ENCODE data around the gene SPACA4.

The SPACA4 gene

GRCh38 chr19:48633148-48634035, 26.9 kb downstream of the SPACA4 start:
- DNase-seq (ENCODE audit: low read depth in 4 of 4, low spot score in 1 of 4), result no peak

GRCh38 chr19:48634036-48634342, 27.4 kb downstream of the SPACA4 start:
- no peak for DNase-seq (ENCODE audit: low read depth in 4 of 4, low spot score in 1 of 4)

GRCh38 chr19:48634424-48635262, 28.1 kb downstream of the SPACA4 start:
- peak; percentile 86 to 94 (median 90) for DNase-seq (ENCODE audit: low read depth in 4 of 4, low spot score in 1 of 4)

GRCh38 chr19:48635263-48635965, 28.9 kb downstream of the SPACA4 start:
- DNase-seq (ENCODE audit: low read depth in 4 of 4, low spot score in 1 of 4), result peak in 3 of 4 experiments; percentile 62 to 76 (median 72)

- DNase-seq (ENCODE audit: low read depth in 4 of 4, low spot score in 1 of 4), result no peak
Measured at GRCh38 chr19:48635966-48636858, 29.7 kb downstream of the SPACA4 start.

- no peak for DNase-seq (ENCODE audit: low read depth in 4 of 4, low spot score in 1 of 4)
Measured at GRCh38 chr19:48636859-48637448, 30.4 kb downstream of the SPACA4 start, which contains the start of gene DBP. Gene DBP (minus strand): TSS chr19:48637379. CDS start chr19:48636994, 385 bp downstream.

- DNase-seq (ENCODE audit: low read depth in 4 of 4, low spot score in 1 of 4), result peak; percentile 93 to 99 (median 98)
Measured at GRCh38 chr19:48637449-48637947, 31.0 kb downstream of the SPACA4 start.

- DNase-seq (ENCODE audit: low read depth in 4 of 4, low spot score in 1 of 4), result peak in 2 of 4 experiments; percentile 51 to 63
Measured at GRCh38 chr19:48637948-48638830, 31.6 kb downstream of the SPACA4 start.

GRCh38 chr19:48638831-48639381, 32.4 kb downstream of the SPACA4 start:
- DNase-seq (ENCODE audit: low read depth in 4 of 4, low spot score in 1 of 4), result no peak

- no peak for DNase-seq (ENCODE audit: low read depth in 4 of 4, low spot score in 1 of 4)
Measured at GRCh38 chr19:48639483-48640375, 33.2 kb downstream of the SPACA4 start.

GRCh38 chr19:48641850-48642249, 35.3 kb downstream of the SPACA4 start:
- DNase-seq (ENCODE audit: low read depth in 4 of 4, low spot score in 1 of 4), result no peak

GRCh38 chr19:48642862-48643261, 36.3 kb downstream of the SPACA4 start:
- no peak for DNase-seq (ENCODE audit: low read depth in 4 of 4, low spot score in 1 of 4)

GRCh38 chr19:48644355-48644754, 37.8 kb downstream of the SPACA4 start:
- no peak for DNase-seq (ENCODE audit: low read depth in 4 of 4, low spot score in 1 of 4)

- peak in 3 of 4 experiments; percentile 58 to 71 (median 62) for DNase-seq (ENCODE audit: low read depth in 4 of 4, low spot score in 1 of 4)
Measured at GRCh38 chr19:48644839-48645619, 38.5 kb downstream of the SPACA4 start.

- DNase-seq (ENCODE audit: low read depth in 4 of 4, low spot score in 1 of 4), result no peak
Measured at GRCh38 chr19:48645620-48646000, 39.1 kb downstream of the SPACA4 start.

- peak in 3 of 4 experiments; percentile 82 to 90 (median 82) for DNase-seq (ENCODE audit: low read depth in 4 of 4, low spot score in 1 of 4)
Measured at GRCh38 chr19:48646001-48646721, 39.6 kb downstream of the SPACA4 start, which contains the start of gene CA11. Gene CA11 (minus strand): TSS chr19:48646187. CDS start chr19:48645632, 555 bp downstream.

All from stimulated activated CD4-positive, alpha-beta T cell treated with anti-CD3 and anti-CD28 coated beads, Interleukin-1b, Interleukin-23, amount 100 ng/mL, for 24 hours (primary cell).